Endodermal cell (in vitro differentiated cells): Measurements from ENCODE around the gene SLC35G3. TPM values are rescaled to one million over a fixed set of nuclear protein-coding genes. Genes with fewer than 3 reads are reported as not detected.

Source experiments
- DNase-seq: peaks from one replicate; pipeline ENCODE4 v3.0.0-alpha.2; 2017
- H3K27ac ChIP-seq: 2 replicates; pipeline ENCODE4 v1.5.1; 2013; ENCODE audit warnings: mild to moderate bottlenecking, low read depth, low read length, moderate library complexity
- H3K27me3 ChIP-seq: 2 replicates; pipeline ENCODE4 v1.6.1; 2013; ENCODE audit warnings: mild to moderate bottlenecking, low read length, moderate library complexity; ENCODE audit not compliant: insufficient read depth, control insufficient read depth, poor library complexity, severe bottlenecking
- H3K36me3 ChIP-seq: 2 replicates; pipeline ENCODE4 v1.7.0; 2013; ENCODE audit warnings: mild to moderate bottlenecking, low read length, moderate library complexity; ENCODE audit not compliant: control insufficient read depth, insufficient read depth
- H3K4me1 ChIP-seq: one replicate; pipeline ENCODE4 v1.7.0; 2013; ENCODE audit warnings: low read length; ENCODE audit not compliant: control insufficient read depth, insufficient read depth
- H3K4me3 ChIP-seq: 2 replicates; pipeline ENCODE4 v1.5.1; 2013; ENCODE audit warnings: mild to moderate bottlenecking, low read length, moderate library complexity
- H3K9ac ChIP-seq: 2 replicates; pipeline ENCODE4 v1.6.1; 2013; ENCODE audit warnings: mild to moderate bottlenecking, low read length, moderate library complexity; ENCODE audit not compliant: poor library complexity, severe bottlenecking; ENCODE audit errors: extremely low read depth
- H3K9me3 ChIP-seq: 2 replicates; pipeline ENCODE4 v1.6.1; 2013; ENCODE audit warnings: mild to moderate bottlenecking, low read length, moderate library complexity; ENCODE audit not compliant: control insufficient read depth
- H3K27ac Mint-ChIP-seq: 2 replicates; pipeline ENCODE4 v1.8.0; 2020; ENCODE audit warnings: mixed read lengths
- H3K27me3 Mint-ChIP-seq: 2 replicates; pipeline ENCODE4 v1.8.0; 2021; ENCODE audit warnings: mild to moderate bottlenecking, mixed read lengths; ENCODE audit not compliant: insufficient read depth
- H3K36me3 Mint-ChIP-seq: 2 replicates; pipeline ENCODE4 v1.8.0; 2020; ENCODE audit warnings: low read depth, mixed read lengths
- H3K4me1 Mint-ChIP-seq: 2 replicates; pipeline ENCODE4 v1.8.0; 2020; ENCODE audit warnings: mixed read lengths
- H3K4me3 Mint-ChIP-seq: 2 replicates; pipeline ENCODE4 v1.8.0; 2020; ENCODE audit warnings: mild to moderate bottlenecking, moderate library complexity, mixed read lengths
- H3K9me3 Mint-ChIP-seq: 2 replicates; pipeline ENCODE4 v1.8.0; 2020; ENCODE audit warnings: mild to moderate bottlenecking, mixed read lengths
- CTCF ChIP-seq: fragments of 200-600 bp; sonication (generic); conservative IDR thresholded peaks from 2 replicates; pipeline ENCODE4 v1.5.0; 2021; ENCODE audit warnings: antibody characterized with exemption, mild to moderate bottlenecking
- WGBS, 2 experiments: methylation state at CpG; one replicate each; pipeline versions ENCODE4 v1.1.5 to v1.1.7; 2013; ENCODE audit warnings: missing lambda C conversion rate in 2 of 2, mixed read lengths in 1 of 2; ENCODE audit not compliant: insufficient coverage in 1 of 2, insufficient read length in 1 of 2; 5-methylcytosine and 5-hydroxymethylcytosine counted together
- total RNA-seq, 2 donors: library from RNA; stranded (reverse); fragmentation: NEBNext Ultra II Directional in 1 of 2; extraction: Animal tissue kit (Norgen Biotek cat#: 25700) in 1 of 2; gene quantifications; 2 replicates in 1 of 2; 3 replicates in 1 of 2; pipeline ENCODE4 v1.2.1, GENCODE V29; 2021

Gene SLC35G3
- total RNA-seq, 2 donors from 2014 or later: not detected

GRCh38 chr17:35149941-35150340 lies 44.3 kb downstream of the SLC35G3 start:
- H3K4me1 Mint-ChIP-seq: no peaks in the 10 kb centered on the region
- Histone ChIP-seq H3K4me1 (no peaks in the 10 kb centered on the region), H3K9me3 (no peaks in the 10 kb centered on the region), H3K27me3 (no peaks in the 10 kb centered on the region), H3K27ac (no peak overlapping the region), H3K36me3 (no peaks in the 10 kb centered on the region), H3K4me3 (no peak overlapping the region), H3K9ac (no peak overlapping the region)
- H3K36me3 Mint-ChIP-seq: no peaks in the 10 kb centered on the region
- no peak for TF ChIP-seq CTCF
- H3K4me3 Mint-ChIP-seq: no peak overlapping the region
- H3K9me3 Mint-ChIP-seq: no peaks in the 10 kb centered on the region
- 94 to 98% methylated on average over 10 to 11 of the region's 11 CpGs for WGBS, 2 experiments
- H3K27ac Mint-ChIP-seq: no peak overlapping the region
- no peaks in the 10 kb centered on the region for H3K27me3 Mint-ChIP-seq
- no peak for DNase-seq

DNA sequence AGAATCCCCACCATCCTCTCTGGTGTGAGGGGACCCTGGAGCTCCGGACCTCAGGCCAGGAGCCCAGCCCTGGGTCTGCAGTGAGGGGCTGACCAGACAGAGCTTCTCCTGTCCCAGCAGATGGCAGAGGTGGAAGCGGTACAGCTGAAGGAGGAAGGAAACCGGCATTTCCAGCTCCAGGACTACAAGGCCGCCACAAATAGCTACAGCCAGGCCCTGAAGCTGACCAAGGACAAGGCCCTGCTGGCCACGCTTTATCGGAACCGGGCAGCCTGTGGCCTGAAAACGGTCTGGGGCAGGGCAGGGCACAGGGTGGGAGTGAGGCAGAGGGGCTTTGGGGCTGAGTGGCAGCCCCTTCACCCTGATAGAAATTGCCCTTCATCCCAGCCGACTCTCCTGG lies 46.0 kb downstream of the SLC35G3 start:
- H3K4me3 ChIP-seq: no peak overlapping the region
- no peaks in the 10 kb centered on the region for H3K9me3 ChIP-seq
- H3K4me1 Mint-ChIP-seq: no peaks in the 10 kb centered on the region
- no peak overlapping the region for H3K4me3 Mint-ChIP-seq
- no peak overlapping the region for H3K9ac ChIP-seq
- no peaks in the 10 kb centered on the region for H3K27me3 Mint-ChIP-seq
- H3K36me3 ChIP-seq: no peaks in the 10 kb centered on the region
- H3K36me3 Mint-ChIP-seq: no peaks in the 10 kb centered on the region
- no peak for TF ChIP-seq CTCF
- no peak overlapping the region for H3K27ac ChIP-seq
- no peaks in the 10 kb centered on the region for H3K27me3 ChIP-seq
- WGBS, 2 experiments: 94% methylated on average over 8 to 9 of the region's 9 CpGs
- no peak overlapping the region for H3K27ac Mint-ChIP-seq
- H3K4me1 ChIP-seq: no peaks in the 10 kb centered on the region
- no peak for DNase-seq
- no peaks in the 10 kb centered on the region for H3K9me3 Mint-ChIP-seq

DNA sequence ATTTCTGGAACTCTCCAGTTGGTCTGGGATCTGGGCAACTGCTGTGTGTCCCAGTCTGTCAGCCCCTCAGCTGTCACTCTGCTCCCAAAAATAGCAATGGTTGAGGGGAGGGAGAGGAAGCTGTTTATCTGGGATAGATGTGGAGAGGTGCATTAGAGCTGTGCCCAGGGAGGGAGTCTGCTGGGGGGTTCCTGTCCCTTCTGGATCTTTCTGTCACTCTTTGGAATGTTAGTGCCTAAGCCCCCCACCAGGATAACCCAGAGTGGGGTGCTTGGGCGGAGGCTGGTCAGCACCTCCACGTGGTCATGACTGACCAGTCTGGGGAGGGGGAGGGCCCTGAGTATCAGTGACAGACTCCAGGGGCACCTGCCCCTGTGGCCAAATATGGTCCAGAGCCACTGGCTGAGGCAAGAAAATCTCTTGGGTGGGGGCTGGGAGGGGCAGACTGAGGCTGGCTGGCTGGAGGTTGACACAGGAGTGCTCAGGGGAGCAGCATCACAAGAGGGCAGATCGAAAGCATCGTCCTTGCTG lies 46.8 kb downstream of the SLC35G3 start, which contains the start of gene UNC45B:
UNC45B (plus strand) TSS at position 443 of the 531 bp plus-strand sequence. CDS start 447 bp downstream, outside the sequence.
- Mint-ChIP-seq H3K4me1 (no peaks in the 10 kb centered on the region), H3K27me3 (no peaks in the 10 kb centered on the region), H3K36me3 (no peaks in the 10 kb centered on the region), H3K27ac (no peak within 1 kb of the TSS), H3K9me3 (no peaks in the 10 kb centered on the region), H3K4me3 (no peak within 1 kb of the TSS)
- DNase-seq: no peak
- Histone ChIP-seq H3K9ac (no peak within 1 kb of the TSS), H3K9me3 (no peaks in the 10 kb centered on the region), H3K4me1 (no peaks in the 10 kb centered on the region), H3K27ac (no peak within 1 kb of the TSS), H3K27me3 (no peaks in the 10 kb centered on the region), H3K4me3 (no peak within 1 kb of the TSS), H3K36me3 (no peaks in the 10 kb centered on the region)
- WGBS, 2 experiments: 75 to 90% methylated on average over 4 of the region's 4 CpGs
- no peak for TF ChIP-seq CTCF
